ENCODE measurements around the gene PLOD3.

PLOD3 gene

GRCh38 chr7:101165958-101166647 lies 51.3 kb downstream of the PLOD3 start:
- Histone ChIP-seq H3K36me3 (ENCODE audit: control insufficient read depth in 4 of 4, insufficient read depth in 4 of 4, low read length in 3 of 4) (peaks cover 0 to 2% (median 0%) of the 10 kb centered on the region in 4 experiments), H3K9me3 (ENCODE audit: control extremely low read depth in 1 of 5, control insufficient read depth in 4 of 5, insufficient read depth in 2 of 5, low read depth in 1 of 5, low read length in 4 of 5) (no peaks in the 10 kb centered on the region), H3K27ac (ENCODE audit: insufficient read depth in 1 of 2, low read depth in 1 of 2, low read length in 2 of 2, poor library complexity in 1 of 2, severe bottlenecking in 2 of 2) (no peak overlapping the region), H3K4me1 (ENCODE audit: control extremely low read depth in 1 of 4, control insufficient read depth in 4 of 4, insufficient read depth in 4 of 4, low read length in 3 of 4) (peaks cover 0 to 53% (median 40%) of the 10 kb centered on the region in 4 experiments), H3K4me3 (ENCODE audit: control insufficient read depth in 1 of 7, extremely low read depth in 1 of 7, insufficient read depth in 4 of 7, low read depth in 2 of 7, low read length in 6 of 7) (peak overlapping the region in 3 of 7 experiments; percentile 22 to 40 (median 29)), H3K27me3 (replicated peaks in 2 of 5; ENCODE audit: control insufficient read depth in 4 of 5, insufficient read depth in 5 of 5, low read length in 4 of 5) (peaks cover 5 to 91% (median 55%) of the 10 kb centered on the region in 5 experiments)
- ChIA-PET POLR2A (interaction anchor here (1.1 kb wide), 1 partner anchor 18 kb away, joined by 3 read pairs; no protein-coding TSS in a partner anchor), CTCF (interaction anchor here (1.0 to 1.3 kb wide), 3 partner anchors 22 to 277 kb away, joined by 4 read pairs; partner anchors contain the start of gene UFSP1)
- 2% methylated on average over 24 of the region's 38 CpGs for WGBS (ENCODE audit: insufficient coverage)
- DNase-seq = no peak

- 2% methylated on average over 62 of the region's 74 CpGs for WGBS (ENCODE audit: insufficient coverage)
- H3K4me1 ChIP-seq (ENCODE audit: control extremely low read depth in 1 of 4, control insufficient read depth in 4 of 4, insufficient read depth in 4 of 4, low read length in 3 of 4) = peaks cover 0 to 53% (median 39%) of the 10 kb centered on the region in 4 experiments
- H3K4me3 ChIP-seq (ENCODE audit: control insufficient read depth in 1 of 7, extremely low read depth in 1 of 7, insufficient read depth in 4 of 7, low read depth in 2 of 7, low read length in 6 of 7) = peak within 1 kb of the TSS in 3 of 7 experiments; percentile 22 to 40 (median 29)
- H3K27ac ChIP-seq (ENCODE audit: insufficient read depth in 1 of 2, low read depth in 1 of 2, low read length in 2 of 2, poor library complexity in 1 of 2, severe bottlenecking in 2 of 2) = no peak within 1 kb of the TSS
- POLR2A ChIA-PET = interaction anchor here (1.1 kb wide), 1 partner anchor 17 kb away, joined by 3 read pairs; no protein-coding TSS in a partner anchor
- H3K27me3 ChIP-seq (replicated peaks in 2 of 5; ENCODE audit: control insufficient read depth in 4 of 5, insufficient read depth in 5 of 5, low read length in 4 of 5) = peaks cover 5 to 83% (median 48%) of the 10 kb centered on the region in 5 experiments
- CTCF ChIA-PET = interaction anchor here (1.0 to 1.3 kb wide), 3 partner anchors 21 to 276 kb away, joined by 4 read pairs; partner anchors contain the start of gene UFSP1
- no peaks in the 10 kb centered on the region for H3K9me3 ChIP-seq (ENCODE audit: control extremely low read depth in 1 of 5, control insufficient read depth in 4 of 5, insufficient read depth in 2 of 5, low read depth in 1 of 5, low read length in 4 of 5)
- peak; percentile 90 to 95 (median 94) for DNase-seq
- H3K36me3 ChIP-seq (ENCODE audit: control insufficient read depth in 4 of 4, insufficient read depth in 4 of 4, low read length in 3 of 4) = peaks cover 0 to 2% (median 0%) of the 10 kb centered on the region in 4 experiments
Measured at GRCh38 chr7:101165075-101165957, 52.1 kb downstream of the PLOD3 start, which contains the start of gene VGF. TSS of gene VGF (minus strand) at chr7:101165569. CDS start at chr7:101164843, 726 bp downstream.

DNA sequence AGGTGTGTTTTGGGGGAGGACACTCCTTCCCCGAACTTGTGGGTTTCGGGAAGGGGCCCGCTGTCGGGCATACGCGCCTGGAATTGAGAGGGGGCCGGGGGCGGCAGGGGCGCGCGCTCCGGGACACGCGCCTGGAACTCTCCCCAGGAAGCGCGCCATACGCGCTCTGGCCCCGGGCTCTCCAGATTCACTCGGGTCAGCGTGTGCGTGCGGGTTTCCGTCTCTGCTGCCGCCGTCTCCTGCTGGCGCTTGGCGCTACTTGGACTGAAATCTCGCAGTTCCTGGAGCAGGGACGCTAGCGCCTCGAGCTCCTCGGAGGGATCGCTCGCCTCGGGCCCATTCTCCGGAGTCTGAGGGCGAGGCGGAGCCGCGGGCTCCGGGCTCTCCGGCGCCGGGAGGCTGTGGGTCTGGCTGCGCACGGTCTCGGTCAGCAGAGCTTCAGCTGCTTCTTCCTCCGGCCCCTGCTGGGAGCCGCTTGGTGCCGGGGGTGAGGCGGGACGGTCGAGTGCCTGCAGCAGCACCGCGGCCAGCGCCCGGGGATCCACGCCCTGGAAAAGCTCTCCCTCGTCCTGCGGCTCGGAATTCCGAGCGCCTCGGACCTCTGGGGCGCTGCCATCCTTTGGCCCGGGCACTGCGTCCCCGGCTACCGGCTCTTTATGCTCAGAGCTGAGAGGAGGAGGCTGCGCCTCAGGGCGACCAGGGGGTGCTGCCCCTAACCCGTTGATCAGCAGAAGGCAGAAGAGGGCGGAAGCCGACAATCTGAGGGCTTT lies 53.1 kb downstream of the PLOD3 start:
- Histone ChIP-seq H3K27ac (ENCODE audit: insufficient read depth in 1 of 2, low read depth in 1 of 2, low read length in 2 of 2, poor library complexity in 1 of 2, severe bottlenecking in 2 of 2) (no peak overlapping the region), H3K4me1 (ENCODE audit: control extremely low read depth in 1 of 4, control insufficient read depth in 4 of 4, insufficient read depth in 4 of 4, low read length in 3 of 4) (peaks cover 0 to 45% (median 36%) of the 10 kb centered on the region in 4 experiments)

GRCh38 chr7:101163279-101164070 lies 53.9 kb downstream of the PLOD3 start:
- POLR2A ChIA-PET = no interaction called here
- H3K4me3 ChIP-seq (ENCODE audit: control insufficient read depth in 1 of 7, extremely low read depth in 1 of 7, insufficient read depth in 4 of 7, low read depth in 2 of 7, low read length in 6 of 7) = peak overlapping the region in 6 of 7 experiments; percentile 10 to 54 (median 43)
- WGBS (ENCODE audit: insufficient coverage) = under 1% methylated on average over 74 of the region's 92 CpGs

More for the DNA sequence above, 53.1 kb downstream of the PLOD3 start:
- H3K27me3 ChIP-seq (replicated peaks in 2 of 5; ENCODE audit: control insufficient read depth in 4 of 5, insufficient read depth in 5 of 5, low read length in 4 of 5) = peaks cover under 1 to 73% (median 40%) of the 10 kb centered on the region in 5 experiments
- ChIA-PET CTCF (no interaction called here), POLR2A (no interaction called here)
- peaks cover 0 to 7% (median 0%) of the 10 kb centered on the region in 4 experiments for H3K36me3 ChIP-seq (ENCODE audit: control insufficient read depth in 4 of 4, insufficient read depth in 4 of 4, low read length in 3 of 4)
- no peak for DNase-seq
- 3% methylated on average over 68 of the region's 75 CpGs for WGBS (ENCODE audit: insufficient coverage)
- peak overlapping the region in 2 of 7 experiments; percentile 54 for H3K4me3 ChIP-seq (ENCODE audit: control insufficient read depth in 1 of 7, extremely low read depth in 1 of 7, insufficient read depth in 4 of 7, low read depth in 2 of 7, low read length in 6 of 7)
- H3K9me3 ChIP-seq (ENCODE audit: control extremely low read depth in 1 of 5, control insufficient read depth in 4 of 5, insufficient read depth in 2 of 5, low read depth in 1 of 5, low read length in 4 of 5) = no peaks in the 10 kb centered on the region

GRCh38 chr7:101162551-101163278 lies 54.7 kb downstream of the PLOD3 start:
- POLR2A ChIA-PET = no interaction called here
- CTCF ChIA-PET = interaction anchor here (0.6 to 1.6 kb wide), 3 partner anchors 12 to 312 kb away, joined by 3 read pairs; no protein-coding TSS in a partner anchor
- Histone ChIP-seq H3K27me3 (replicated peaks in 2 of 5; ENCODE audit: control insufficient read depth in 4 of 5, insufficient read depth in 5 of 5, low read length in 4 of 5) (peaks cover 0 to 57% (median 26%) of the 10 kb centered on the region in 5 experiments), H3K4me1 (ENCODE audit: control extremely low read depth in 1 of 4, control insufficient read depth in 4 of 4, insufficient read depth in 4 of 4, low read length in 3 of 4) (peaks cover 0 to 45% (median 36%) of the 10 kb centered on the region in 4 experiments), H3K27ac (ENCODE audit: insufficient read depth in 1 of 2, low read depth in 1 of 2, low read length in 2 of 2, poor library complexity in 1 of 2, severe bottlenecking in 2 of 2) (no peak overlapping the region), H3K4me3 (ENCODE audit: control insufficient read depth in 1 of 7, extremely low read depth in 1 of 7, insufficient read depth in 4 of 7, low read depth in 2 of 7, low read length in 6 of 7) (peak overlapping the region in 4 of 7 experiments; percentile 19 to 54 (median 39)), H3K36me3 (ENCODE audit: control insufficient read depth in 4 of 4, insufficient read depth in 4 of 4, low read length in 3 of 4) (peaks cover 0 to 14% (median 0%) of the 10 kb centered on the region in 4 experiments), H3K9me3 (ENCODE audit: control extremely low read depth in 1 of 5, control insufficient read depth in 4 of 5, insufficient read depth in 2 of 5, low read depth in 1 of 5, low read length in 4 of 5) (no peaks in the 10 kb centered on the region)
- DNase-seq = peak in 1 of 3 donors; percentile 33
- 0% methylated on average over 44 of the region's 74 CpGs for WGBS (ENCODE audit: insufficient coverage)

More at GRCh38 chr7:101163279-101164070, 53.9 kb downstream of the PLOD3 start:
- peaks cover 0 to 11% (median 0%) of the 10 kb centered on the region in 4 experiments for H3K36me3 ChIP-seq (ENCODE audit: control insufficient read depth in 4 of 4, insufficient read depth in 4 of 4, low read length in 3 of 4)
- H3K4me1 ChIP-seq (ENCODE audit: control extremely low read depth in 1 of 4, control insufficient read depth in 4 of 4, insufficient read depth in 4 of 4, low read length in 3 of 4) = peaks cover 0 to 45% (median 36%) of the 10 kb centered on the region in 4 experiments
- no peak for DNase-seq
- no peaks in the 10 kb centered on the region for H3K9me3 ChIP-seq (ENCODE audit: control extremely low read depth in 1 of 5, control insufficient read depth in 4 of 5, insufficient read depth in 2 of 5, low read depth in 1 of 5, low read length in 4 of 5)
- CTCF ChIA-PET = interaction anchor here (0.6 to 1.6 kb wide), 3 partner anchors 11 to 313 kb away, joined by 3 read pairs; no protein-coding TSS in a partner anchor
- no peak overlapping the region for H3K27ac ChIP-seq (ENCODE audit: insufficient read depth in 1 of 2, low read depth in 1 of 2, low read length in 2 of 2, poor library complexity in 1 of 2, severe bottlenecking in 2 of 2)
- H3K27me3 ChIP-seq (replicated peaks in 2 of 5; ENCODE audit: control insufficient read depth in 4 of 5, insufficient read depth in 5 of 5, low read length in 4 of 5) = peaks cover 0 to 65% (median 32%) of the 10 kb centered on the region in 5 experiments

All from common myeloid progenitor, CD34-positive (primary cell).